ENCODE results near the gene TMEM184C.

The TMEM184C gene

GRCh38 chr4:147599769-147600168 is 17.4 kb upstream of the TMEM184C start:
- peak; percentile 57 for DNase-seq (ENCODE audit: low read depth)

GRCh38 chr4:147605499-147605898 is 11.7 kb upstream of the TMEM184C start:
- DNase-seq (ENCODE audit: low read depth): no peak

GRCh38 chr4:147607471-147607870 is 9.7 kb upstream of the TMEM184C start:
- no peak for DNase-seq (ENCODE audit: low read depth)

- DNase-seq (ENCODE audit: low read depth): no peak
Measured at GRCh38 chr4:147610686-147611085, 6.5 kb upstream of the TMEM184C start.

GRCh38 chr4:147616849-147617172 is 386 bp upstream of the TMEM184C start:
- DNase-seq (ENCODE audit: low read depth): no peak

- DNase-seq (ENCODE audit: low read depth): no peak
Measured at GRCh38 chr4:147617841-147618691, 869 bp downstream of the TMEM184C start.

GRCh38 chr4:147620315-147620714 is 3.1 kb downstream of the TMEM184C start:
- DNase-seq (ENCODE audit: low read depth): no peak

- DNase-seq (ENCODE audit: low read depth): no peak
Measured at GRCh38 chr4:147625733-147626132, 8.5 kb downstream of the TMEM184C start.

- no peak for DNase-seq (ENCODE audit: low read depth)
Measured at GRCh38 chr4:147626903-147627302, 9.7 kb downstream of the TMEM184C start.

GRCh38 chr4:147628415-147628814 is 11.2 kb downstream of the TMEM184C start:
- no peak for DNase-seq (ENCODE audit: low read depth)

GRCh38 chr4:147629783-147630730 is 12.9 kb downstream of the TMEM184C start:
- DNase-seq (ENCODE audit: low read depth): no peak

GRCh38 chr4:147633113-147633512 is 15.9 kb downstream of the TMEM184C start:
- no peak for DNase-seq (ENCODE audit: low read depth)

- DNase-seq (ENCODE audit: low read depth): no peak
Measured at GRCh38 chr4:147633643-147634042, 16.4 kb downstream of the TMEM184C start.

GRCh38 chr4:147635348-147635747 is 18.2 kb downstream of the TMEM184C start:
- no peak for DNase-seq (ENCODE audit: low read depth)

GRCh38 chr4:147638365-147638764 is 21.2 kb downstream of the TMEM184C start:
- no peak for DNase-seq (ENCODE audit: low read depth)

GRCh38 chr4:147638942-147639341 is 21.7 kb downstream of the TMEM184C start:
- peak; percentile 27 for DNase-seq (ENCODE audit: low read depth)

- no peak for DNase-seq (ENCODE audit: low read depth)
Measured at GRCh38 chr4:147639388-147639787, 22.2 kb downstream of the TMEM184C start.

GRCh38 chr4:147640331-147640730 is 23.1 kb downstream of the TMEM184C start:
- DNase-seq (ENCODE audit: low read depth): peak; percentile 3

GRCh38 chr4:147643616-147644015 is 26.4 kb downstream of the TMEM184C start:
- no peak for DNase-seq (ENCODE audit: low read depth)

- DNase-seq (ENCODE audit: low read depth): no peak
Measured at GRCh38 chr4:147644471-147644870, 27.3 kb downstream of the TMEM184C start.

GRCh38 chr4:147645099-147645498 is 27.9 kb downstream of the TMEM184C start:
- DNase-seq (ENCODE audit: low read depth): no peak

GRCh38 chr4:147648656-147649055 is 31.5 kb downstream of the TMEM184C start:
- DNase-seq (ENCODE audit: low read depth): no peak

- no peak for DNase-seq (ENCODE audit: low read depth)
Measured at GRCh38 chr4:147651563-147651962, 34.4 kb downstream of the TMEM184C start.

Measured in ELR (cell line).